Keratinocyte (primary cell): Measurements from ENCODE around the gene BCAS3.

Source experiments
- EZH2 ChIP-seq: IDR thresholded peaks from one replicate; pipeline ENCODE4 v1.6.1; 2012; ENCODE audit warnings: inconsistent platforms, mild to moderate bottlenecking, low read length, moderate library complexity
- TF ChIP-seq, protein P1 (sequence below), 3 experiments: IDR thresholded peaks in 1 of 3; conservative IDR thresholded peaks in 1 of 3; optimal IDR thresholded peaks in 1 of 3; 2 replicates in 2 of 3; 3 replicates in 1 of 3; pipeline versions ENCODE3 to v1.5.1; 2011; ENCODE audit warnings: low read length in 3 of 3, mild to moderate bottlenecking in 3 of 3, moderate library complexity in 2 of 3, control low read depth in 1 of 3, inconsistent platforms in 1 of 3; ENCODE audit not compliant: insufficient read depth in 2 of 3; ENCODE audit errors: extremely low read depth in 1 of 3

DNA sequence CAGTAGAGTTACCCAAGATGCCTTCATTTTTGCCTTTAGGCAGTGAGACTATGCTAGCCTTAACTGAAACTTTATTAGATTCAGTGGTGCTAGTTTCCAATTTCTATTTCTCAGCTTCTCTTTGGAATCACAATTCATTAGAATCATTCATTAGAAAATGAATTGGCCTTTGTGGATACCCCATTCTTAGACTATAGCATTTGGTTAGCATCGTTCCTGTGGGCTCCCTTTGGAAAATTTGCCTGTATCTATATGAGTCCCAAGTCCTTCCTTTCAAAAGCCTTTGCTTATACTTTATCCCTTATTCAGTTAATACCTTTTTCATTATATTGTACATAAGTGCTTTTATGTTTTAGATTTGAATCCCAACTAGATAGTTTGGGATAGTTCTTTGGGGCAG is 535.0 kb downstream of the BCAS3 start:
- TF ChIP-seq, protein P1, sequence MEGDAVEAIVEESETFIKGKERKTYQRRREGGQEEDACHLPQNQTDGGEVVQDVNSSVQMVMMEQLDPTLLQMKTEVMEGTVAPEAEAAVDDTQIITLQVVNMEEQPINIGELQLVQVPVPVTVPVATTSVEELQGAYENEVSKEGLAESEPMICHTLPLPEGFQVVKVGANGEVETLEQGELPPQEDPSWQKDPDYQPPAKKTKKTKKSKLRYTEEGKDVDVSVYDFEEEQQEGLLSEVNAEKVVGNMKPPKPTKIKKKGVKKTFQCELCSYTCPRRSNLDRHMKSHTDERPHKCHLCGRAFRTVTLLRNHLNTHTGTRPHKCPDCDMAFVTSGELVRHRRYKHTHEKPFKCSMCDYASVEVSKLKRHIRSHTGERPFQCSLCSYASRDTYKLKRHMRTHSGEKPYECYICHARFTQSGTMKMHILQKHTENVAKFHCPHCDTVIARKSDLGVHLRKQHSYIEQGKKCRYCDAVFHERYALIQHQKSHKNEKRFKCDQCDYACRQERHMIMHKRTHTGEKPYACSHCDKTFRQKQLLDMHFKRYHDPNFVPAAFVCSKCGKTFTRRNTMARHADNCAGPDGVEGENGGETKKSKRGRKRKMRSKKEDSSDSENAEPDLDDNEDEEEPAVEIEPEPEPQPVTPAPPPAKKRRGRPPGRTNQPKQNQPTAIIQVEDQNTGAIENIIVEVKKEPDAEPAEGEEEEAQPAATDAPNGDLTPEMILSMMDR (optimal IDR thresholded peaks at IDR 0.05 in 1 of 3, IDR thresholded peaks at IDR 0.05 in 1 of 3, conservative IDR thresholded peaks at IDR 0.05 in 1 of 3; ENCODE audit: extremely low read depth in 1 of 3, insufficient read depth in 2 of 3, low read length in 3 of 3) = no peak
- no peak for TF ChIP-seq EZH2
